Loucy (cell line): Measurements from ENCODE around the gene CFAP77.

Experiments used
- EZH2phosphoT487 ChIP-seq: fragments of 200-600 bp; IDR thresholded peaks from 2 replicates; pipeline ENCODE4 v1.6.1; 2018; ENCODE audit warnings: antibody characterized with exemption, mild to moderate bottlenecking, moderate library complexity, borderline replicate concordance
- TF ChIP-seq, protein P1 (sequence below): fragments of 200-600 bp; sonication (generic); conservative IDR thresholded peaks from 2 replicates; pipeline ENCODE4 v1.5.1; 2014; ENCODE audit warnings: mild to moderate bottlenecking, antibody characterized with exemption, low read length

DNA sequence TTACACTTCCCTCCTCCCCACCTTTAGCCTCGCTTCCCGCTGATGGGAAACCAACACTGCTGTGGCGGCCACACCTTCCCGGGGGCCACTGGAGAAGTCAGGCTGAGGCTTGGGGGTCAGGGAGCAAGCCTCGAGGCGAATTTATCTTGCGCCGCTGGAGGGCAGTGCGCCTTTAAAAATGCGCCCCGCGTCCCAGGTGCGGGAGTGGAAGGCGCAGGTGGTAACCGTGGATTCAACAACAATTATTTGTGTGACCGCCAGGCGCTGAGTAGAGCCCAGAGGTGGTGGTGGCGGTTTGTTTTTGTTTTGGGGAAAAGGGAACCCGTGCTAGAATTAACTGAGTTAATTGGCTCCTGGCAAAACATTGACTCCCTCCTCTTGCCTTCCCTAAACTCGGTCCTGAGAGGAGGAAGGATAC is 1.1 kb downstream of the CFAP77 start:
- TF ChIP-seq, protein P1, sequence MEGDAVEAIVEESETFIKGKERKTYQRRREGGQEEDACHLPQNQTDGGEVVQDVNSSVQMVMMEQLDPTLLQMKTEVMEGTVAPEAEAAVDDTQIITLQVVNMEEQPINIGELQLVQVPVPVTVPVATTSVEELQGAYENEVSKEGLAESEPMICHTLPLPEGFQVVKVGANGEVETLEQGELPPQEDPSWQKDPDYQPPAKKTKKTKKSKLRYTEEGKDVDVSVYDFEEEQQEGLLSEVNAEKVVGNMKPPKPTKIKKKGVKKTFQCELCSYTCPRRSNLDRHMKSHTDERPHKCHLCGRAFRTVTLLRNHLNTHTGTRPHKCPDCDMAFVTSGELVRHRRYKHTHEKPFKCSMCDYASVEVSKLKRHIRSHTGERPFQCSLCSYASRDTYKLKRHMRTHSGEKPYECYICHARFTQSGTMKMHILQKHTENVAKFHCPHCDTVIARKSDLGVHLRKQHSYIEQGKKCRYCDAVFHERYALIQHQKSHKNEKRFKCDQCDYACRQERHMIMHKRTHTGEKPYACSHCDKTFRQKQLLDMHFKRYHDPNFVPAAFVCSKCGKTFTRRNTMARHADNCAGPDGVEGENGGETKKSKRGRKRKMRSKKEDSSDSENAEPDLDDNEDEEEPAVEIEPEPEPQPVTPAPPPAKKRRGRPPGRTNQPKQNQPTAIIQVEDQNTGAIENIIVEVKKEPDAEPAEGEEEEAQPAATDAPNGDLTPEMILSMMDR = peak; percentile 81
- TF ChIP-seq EZH2phosphoT487 = no peak
